Activated CD4-positive, CD25-positive, alpha-beta regulatory T cell treated with anti-CD3 and anti-CD28 coated beads, Interleukin-2, amount 50 U/mL, for 72 hours (primary cell): ENCODE results near the gene FITM2.
A peak's percentile ranks its signal among the peaks of the same experiment; 100 is the strongest.
"Not testable (repeated sequence)": the region's sequence is repeated elsewhere in the genome, so short reads cannot be mapped to it uniquely, and the experiment has no call there.

Experiments
- DNase-seq: peaks from one replicate; pipeline ENCODE4 v3.0.0; 2021

Gene FITM2

DNA sequence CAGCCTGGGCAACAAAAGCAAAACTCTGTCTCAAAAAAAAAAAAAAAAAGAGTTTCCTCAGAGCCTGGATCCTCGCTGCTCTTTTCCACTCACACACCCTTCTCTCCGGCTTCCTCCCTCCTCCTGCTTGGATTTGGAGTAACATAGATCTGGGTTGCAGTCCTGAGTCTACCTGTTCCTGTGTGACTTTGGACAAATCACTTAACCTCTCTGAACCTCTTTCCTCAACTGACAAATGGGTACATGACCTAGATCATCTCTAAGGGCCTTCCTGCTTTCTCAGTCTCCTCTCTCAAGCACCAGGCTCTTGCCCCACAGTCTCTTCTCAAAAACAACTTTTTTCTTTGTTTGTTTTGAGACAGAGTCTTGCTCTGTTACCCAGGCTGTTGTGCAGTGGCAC lies 20.2 kb upstream of the FITM2 start:
- DNase-seq = no peak

DNA sequence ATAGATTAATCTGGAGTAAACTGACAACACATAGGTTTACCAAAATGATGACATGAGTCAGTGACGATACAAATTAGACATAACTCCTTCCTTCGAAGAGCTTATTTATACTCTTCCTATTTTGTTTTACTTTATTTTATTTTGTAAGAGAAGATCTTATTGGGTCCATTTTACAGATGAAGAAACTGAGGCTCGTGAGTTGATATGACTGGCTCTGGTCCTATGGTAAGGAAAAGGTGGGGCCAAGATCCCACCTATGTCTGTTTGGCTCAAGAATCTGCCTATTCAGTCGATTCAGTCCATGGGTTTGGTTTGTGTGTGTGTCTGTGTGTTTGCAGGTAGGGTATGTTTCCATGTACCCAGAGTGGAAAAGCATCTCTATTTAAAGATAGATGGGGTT lies 17.4 kb upstream of the FITM2 start:
- no peak for DNase-seq

DNA sequence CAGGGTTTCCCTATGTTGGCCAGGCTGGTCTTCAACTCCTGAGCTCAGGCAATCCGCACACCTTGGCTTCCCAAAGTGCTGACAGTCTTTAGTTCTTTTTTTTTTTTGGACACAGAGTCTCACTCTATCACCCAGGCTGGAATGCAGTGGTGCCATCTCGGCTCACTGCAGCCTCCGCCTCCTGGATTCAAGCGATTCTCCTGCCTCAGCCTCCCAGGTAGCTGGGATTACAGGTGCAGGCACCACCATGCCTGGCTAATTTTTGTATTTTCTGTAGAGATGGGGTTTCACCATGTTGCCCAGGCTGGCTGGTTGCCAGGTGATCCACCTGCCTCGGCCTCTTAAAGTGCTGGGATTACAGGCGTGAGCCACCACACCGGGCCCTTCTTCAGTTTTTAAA lies 16.7 kb upstream of the FITM2 start:
- not testable (repeated sequence) for DNase-seq

DNA sequence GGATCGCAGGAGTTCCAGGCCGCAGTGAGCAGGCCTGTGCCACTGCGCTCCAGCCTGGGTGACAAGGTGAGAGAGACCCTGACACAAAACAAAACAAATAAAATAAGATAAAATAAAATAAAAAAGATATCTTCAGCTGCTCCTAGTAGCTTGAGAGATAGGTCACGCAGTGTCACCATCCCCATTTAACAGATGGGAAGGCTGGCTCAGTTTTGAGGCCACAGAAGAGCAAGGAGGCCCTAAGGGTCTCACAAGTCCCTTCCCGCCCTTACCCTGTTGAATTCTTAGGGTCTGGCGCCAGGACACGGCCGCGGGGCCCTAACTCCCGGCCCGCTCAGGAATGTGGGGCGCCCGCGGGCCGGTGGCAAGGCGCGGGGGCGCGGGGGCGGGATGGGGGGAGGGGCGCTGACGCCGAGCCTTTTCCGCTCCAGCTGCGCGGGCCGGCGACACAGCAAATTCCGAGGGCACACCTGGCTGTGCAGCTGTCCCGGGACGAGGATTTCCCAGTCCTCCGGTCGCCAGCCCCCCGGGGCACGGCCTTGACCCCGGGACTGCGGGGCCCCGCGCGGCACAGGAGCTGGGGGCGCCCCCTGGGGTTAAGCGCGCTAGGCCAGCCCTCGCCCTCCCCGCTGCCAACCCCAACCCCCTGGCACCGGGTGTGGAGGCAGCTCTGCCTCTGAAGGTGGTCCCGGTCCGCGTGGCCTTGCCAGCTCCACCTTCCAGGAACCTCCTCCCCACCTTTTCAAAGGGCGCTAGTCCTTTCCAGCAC lies 15.6 kb upstream of the FITM2 start:
- DNase-seq = peak; percentile 35

DNA sequence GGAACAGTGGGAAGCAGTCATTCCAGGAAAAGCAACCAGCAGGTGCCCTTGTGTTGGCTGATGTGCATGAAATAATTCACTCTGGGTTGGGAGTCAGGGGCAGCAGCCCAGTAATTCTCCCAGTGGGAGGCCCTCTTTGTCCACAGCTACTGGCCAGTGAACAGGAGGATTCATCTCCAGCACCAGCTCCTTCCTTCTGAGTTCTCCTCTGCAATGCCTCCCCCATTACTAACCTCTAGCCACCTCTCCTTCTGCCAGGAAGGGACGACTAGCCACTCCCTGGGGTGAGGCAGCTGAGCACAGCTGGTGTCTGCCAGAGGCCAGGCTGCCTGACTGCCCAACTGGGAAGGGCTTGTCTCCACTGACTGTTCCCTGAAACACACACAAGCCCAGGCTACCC lies 13.3 kb upstream of the FITM2 start:
- DNase-seq = no peak

DNA sequence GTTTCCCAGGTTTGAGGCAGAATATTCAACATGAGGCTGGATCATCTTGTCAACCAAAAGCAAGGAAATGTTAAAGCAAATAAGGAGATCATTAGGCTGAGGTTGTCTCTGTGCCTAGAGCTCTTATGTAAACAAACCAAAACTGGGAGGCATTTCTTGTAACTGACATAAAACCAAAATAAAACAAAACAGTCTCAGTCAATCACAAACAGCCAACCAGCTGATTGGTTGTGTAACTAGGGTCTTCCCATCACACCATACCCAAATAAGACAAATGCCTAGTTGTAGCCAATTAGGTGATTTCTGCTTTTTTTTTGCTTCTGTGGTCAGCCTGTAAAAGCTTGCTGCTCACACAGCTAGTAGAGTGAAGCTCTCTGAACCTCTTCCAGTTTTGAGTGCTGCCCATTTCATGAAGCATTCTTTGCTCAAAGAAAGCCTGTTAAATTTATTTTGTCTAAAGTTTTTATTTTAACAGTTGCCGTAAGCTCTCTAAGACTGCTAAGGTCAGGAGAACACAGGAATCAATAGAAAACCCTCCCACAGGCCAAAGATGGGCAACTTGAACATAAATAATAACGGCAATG lies 8.9 kb upstream of the FITM2 start:
- no peak for DNase-seq

DNA sequence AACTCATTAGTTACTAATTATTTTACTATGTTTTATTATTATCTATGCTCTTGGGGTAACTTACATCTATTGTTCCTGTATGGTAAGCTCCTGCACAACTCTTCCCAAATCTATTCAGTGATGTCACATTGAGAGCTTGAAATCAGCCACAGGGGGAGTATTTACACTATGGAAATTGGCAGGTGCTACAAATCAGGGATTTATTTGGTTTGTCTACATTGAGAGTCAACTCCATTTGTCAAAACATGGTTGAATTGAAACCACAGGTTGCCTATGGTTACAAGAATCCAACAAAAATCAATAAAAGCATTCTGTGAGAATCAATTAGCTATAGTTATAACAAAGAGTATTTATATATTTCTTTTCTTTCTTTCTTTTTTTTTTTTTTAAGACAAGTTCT lies 3.9 kb upstream of the FITM2 start:
- no peak for DNase-seq

DNA sequence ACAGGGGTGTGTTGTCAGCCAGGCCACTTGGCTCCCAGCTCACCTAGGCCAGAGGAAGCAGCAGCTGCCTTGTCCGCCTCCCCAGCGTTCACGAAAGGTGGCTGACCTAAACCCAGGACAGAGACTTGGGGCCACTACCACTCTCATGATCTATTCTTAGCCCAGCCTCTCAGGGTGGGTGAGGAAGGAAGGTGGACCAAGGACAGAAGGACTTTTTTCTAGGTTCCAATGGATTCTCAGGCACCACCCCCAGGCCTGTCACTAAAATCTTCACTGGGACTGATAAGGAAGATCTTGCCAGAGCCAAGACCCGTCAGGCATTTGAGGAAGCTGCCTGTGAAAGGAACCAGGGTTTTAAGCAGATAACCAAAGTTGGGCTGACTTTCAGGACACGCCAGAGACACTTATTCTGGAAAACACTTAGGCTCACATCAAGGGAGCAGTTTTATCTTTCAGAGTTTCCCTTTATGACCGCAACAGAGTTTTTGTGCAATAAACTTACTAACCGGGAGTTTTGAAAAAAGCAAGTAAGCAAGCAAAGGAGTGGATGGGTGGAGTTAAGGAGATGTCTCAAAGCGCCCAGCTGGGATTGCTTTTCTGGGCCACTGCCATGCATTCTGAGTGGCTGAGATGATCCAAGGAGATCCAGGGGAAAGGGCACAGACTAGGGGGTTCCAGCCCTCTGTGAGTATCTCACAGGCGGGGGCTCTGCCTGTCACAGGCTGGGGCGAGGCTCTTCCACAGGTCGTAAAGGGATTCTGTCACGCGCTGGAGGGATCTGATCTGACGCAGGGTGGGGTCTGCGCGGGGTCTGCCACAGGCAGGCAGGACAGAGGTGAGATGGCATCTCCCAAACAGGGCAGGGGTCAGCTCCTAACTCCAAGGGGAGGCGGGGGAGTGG lies 989 bp downstream of the FITM2 start:
- DNase-seq = no peak

DNA sequence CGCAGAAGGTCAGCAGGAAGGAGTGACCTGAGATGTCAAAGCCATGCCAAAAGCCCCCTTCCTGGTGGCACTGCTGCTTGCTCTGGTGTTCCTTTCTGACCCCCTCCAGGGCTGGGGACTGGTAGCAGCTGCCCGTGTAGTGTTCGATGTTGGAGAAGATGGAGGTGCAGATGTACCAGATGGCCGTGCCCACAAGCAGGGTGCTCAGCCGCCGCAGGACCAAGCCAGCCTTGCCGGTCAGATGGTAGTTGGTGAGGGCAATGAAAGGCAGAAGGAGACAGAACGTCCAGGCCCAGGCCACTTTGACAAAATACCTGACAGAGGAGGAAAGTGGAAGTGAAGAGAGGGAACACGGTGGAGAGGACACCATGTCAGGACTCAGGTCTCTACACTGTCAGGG lies 4.1 kb downstream of the FITM2 start:
- DNase-seq = no peak

DNA sequence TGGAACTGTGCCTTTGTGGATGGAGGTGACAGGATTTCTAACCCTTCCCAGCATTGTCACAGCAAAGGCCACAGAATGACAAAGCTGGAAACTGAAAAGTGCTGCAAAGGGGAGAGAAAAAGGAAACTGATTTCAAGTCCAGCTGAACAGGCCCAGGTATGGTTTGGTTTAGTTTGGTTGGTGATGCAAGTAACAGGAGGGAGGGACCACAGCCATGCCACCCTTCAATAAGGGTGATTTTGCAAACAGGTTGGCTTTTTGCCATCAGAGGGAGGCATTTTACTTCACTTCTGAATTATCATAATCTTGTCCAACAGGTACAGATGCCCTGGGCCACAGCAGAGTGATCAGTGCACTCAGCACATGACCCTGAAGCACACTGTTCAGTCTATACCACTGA lies 6.6 kb downstream of the FITM2 start:
- no peak for DNase-seq

DNA sequence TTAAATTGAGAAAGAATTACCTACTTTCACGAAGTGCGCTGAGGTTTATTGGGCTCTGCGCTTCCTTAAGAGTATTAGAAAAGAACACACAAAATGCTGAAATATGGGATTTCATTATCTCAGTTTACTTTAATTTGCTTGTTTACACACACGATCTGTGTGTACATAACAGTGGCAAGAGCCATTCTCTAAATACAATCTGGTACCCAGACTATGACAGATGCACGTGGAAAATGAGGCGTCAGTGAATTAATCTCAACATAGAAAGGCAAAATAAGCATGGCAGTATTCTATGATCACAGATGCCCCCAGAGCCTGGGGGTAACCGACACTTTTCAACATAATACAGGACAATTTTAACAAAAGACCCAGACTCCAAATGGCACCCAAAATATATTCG lies 8.3 kb downstream of the FITM2 start:
- DNase-seq = no peak

DNA sequence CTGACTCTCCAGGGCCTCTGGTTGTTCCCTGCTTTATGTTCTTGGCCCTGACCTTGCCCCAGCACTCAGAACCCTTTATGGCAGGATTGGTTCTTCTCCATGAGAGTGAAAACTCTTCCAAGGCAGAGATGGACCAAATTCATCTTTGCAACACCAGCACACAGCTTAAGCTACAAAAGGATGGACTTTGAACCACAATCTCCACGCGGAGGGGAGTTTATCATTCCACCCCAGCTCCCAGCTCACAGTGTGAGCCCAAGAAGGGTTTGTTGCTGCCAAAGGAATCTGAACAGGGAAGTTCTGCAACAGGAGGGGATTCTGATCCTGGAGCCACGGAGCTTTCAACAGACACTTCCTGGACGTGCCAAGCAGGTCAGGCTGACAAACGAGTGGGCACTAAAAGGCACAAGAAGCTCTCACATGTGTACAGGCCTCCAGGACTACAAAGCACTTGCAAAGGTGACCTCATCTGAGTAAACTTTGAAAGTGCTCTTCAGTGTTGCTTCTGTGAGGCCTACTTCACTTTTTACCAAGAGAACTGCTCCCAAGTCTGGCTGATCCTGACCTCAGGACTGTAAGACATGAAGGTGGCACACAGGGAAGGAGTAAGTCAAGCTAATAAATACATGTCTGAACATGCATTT lies 8.9 kb downstream of the FITM2 start:
- no peak for DNase-seq

DNA sequence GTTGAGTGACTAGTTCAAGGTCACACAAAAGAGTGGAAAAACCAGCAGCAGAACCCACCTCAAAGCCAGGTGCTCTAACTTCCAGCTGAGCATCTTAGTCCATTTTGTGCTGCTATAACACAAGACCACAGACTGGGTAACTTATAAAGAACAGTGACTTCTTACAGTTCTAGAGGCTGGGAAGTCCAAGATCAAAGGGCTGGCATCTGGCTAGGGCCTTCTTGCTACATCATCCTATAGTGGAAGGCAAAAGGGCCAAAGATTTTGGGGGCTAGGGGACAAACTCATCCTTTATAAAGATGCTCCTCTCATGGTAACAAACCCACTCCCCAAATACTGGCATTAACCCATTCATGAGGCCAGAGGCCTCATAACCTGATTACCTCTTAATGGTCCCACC lies 9.7 kb downstream of the FITM2 start:
- no peak for DNase-seq

DNA sequence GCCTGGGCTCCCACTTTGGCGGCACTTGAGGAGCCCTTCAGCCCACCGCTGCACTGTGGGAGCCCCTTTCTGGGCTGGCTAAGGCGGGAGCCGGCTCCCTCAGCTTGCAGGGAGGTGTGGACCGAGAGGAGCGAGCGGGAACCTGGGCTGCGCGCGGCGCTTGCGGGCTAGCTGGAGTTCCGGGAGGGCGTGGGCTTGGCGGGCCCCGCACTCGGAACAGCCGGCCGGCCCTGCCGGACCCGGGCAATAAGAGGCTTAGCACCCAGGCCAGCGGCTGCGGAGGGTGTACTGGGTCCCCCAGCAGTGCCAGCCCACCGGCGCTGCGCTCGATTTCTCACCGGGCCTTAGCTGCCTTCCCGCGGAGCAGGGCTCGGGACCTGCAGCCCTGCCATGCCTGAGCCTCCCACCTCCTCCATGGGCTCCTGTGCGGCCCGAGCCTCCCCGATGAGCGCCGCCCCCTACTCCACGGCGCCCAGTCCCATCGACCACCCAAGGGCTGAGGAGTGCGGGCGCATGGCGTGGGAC lies 11.9 kb downstream of the FITM2 start:
- DNase-seq = not testable (repeated sequence)

DNA sequence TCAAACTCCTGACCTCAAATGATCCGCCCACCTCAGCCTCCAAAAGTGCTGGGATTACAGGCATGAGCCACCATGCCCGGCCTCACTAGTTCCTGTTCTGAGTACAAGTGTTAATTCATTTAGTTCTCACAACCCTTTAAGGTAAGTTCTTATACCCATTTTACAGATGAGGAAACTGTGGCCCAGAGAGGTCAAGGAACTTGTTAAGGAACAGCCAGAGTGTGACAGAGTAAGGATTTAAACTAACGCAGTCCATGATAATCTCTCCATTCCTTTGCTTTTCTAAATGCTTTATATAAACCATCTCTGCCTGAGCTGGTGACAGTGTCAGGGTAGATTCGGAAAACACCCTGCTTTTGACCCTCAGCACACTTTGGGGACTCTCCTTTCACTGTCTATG lies 13.3 kb downstream of the FITM2 start:
- DNase-seq = no peak

DNA sequence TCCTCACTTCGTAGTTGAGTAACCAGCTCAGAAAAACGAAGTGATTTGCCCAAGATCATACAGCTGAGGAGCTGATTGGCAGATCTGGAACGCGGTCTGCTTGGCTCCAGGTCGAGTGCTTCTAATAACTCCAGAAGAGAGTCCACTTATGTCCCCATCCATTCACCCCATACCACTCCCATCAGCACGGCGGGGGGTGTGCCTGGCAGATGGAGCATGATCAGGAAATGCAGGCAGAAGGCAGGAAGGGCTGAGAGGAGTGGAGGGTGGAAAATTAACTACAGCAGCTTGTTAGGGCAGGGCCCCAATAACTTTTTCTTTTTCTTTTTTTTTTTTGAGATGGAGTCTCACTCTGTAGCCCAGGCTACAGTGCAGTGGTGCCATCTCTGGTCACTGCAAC lies 15.0 kb downstream of the FITM2 start:
- DNase-seq = no peak

DNA sequence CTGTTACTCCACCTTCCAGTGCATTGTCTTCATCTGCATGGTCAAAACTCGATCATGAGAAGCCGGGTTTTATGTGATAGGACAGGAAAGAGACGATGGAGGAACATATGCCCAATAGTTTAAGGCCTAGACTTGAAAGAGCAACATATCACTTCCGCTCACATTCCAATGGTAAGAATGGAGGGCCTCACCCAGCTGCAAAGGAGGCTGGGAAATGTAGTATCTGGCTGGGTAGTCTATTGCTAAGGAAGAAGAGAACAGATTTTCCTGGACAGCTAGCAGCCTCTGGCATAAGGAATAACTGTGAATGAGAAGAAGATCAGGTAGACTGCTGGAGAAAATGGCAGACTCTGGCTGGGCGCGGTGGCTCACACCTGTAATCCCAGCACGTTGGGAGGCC lies 19.2 kb downstream of the FITM2 start:
- no peak for DNase-seq

DNA sequence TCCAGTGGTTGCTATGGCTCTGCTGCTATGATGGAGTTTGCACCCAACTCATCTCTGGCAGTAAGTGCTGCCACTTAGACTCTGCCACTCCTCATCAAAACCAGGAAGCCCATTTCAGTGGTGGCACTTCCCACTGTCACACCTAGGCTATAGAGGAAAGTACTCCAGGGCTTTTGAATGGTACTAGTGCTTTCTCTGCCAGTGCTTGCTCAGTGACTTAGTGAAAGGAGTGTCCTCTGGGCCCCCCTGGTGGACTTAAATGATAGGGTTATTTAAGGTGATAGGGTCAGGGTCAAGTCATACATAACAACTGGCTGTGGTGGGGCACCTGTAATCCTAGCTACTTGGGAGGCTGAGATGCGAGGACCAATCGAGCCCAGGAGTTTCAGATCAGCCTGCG lies 22.8 kb downstream of the FITM2 start:
- DNase-seq = no peak

DNA sequence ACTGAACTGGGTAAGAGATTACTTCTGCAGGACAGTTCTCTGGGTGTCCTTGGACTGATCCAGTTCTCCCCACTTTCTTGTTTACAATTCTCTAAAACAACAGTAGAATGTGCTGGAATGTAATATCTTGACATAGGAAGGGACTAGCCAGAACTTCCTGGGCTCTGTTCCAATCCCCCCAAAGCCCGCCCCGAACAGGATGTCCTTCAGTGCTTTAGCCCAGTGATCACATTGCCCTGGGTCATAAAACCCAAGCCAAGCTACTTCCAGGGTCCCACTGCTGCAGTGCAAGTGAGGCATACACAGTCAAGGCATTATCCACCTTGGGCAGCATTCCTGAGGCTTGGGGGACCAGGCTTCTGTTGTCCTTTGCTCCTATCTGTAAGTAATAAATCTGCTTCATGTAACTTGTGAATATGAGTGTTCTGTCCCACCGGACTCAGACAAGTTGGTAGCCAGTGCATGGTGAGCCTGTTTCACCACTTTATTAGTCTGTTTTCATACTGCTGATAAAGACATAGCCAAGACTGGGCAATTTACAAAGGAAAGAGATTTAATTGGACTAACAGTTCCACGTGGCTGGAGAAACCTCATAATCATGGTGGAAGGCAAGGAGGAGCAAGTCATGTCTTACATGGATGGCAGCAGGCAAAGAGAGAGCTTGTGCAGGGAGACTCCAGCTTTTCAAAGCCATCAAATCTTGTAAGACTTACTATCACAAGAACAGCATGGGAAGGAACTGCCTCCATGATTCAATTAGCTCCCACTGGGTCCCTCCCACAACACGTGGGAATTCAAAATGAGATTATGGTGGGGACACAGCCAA lies 23.5 kb downstream of the FITM2 start:
- DNase-seq = no peak

DNA sequence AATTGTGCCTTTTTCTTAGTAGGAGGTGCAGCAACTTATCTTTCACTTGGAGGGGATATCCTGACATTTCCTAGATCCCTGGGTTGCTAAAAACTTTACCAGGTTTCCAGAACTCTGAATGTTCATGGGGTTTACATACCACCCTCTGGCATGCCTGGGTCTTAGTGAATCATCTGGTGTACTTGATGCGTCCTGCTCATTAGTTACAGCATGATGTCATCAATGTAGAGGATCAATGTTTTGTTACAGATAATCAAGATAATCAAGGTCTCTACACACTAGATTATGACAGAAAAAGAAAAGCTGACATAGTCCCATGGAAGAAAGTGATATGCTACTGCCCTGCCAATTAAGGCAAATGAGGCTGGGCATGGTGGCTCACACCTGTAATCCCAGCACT lies 27.0 kb downstream of the FITM2 start:
- no peak for DNase-seq

DNA sequence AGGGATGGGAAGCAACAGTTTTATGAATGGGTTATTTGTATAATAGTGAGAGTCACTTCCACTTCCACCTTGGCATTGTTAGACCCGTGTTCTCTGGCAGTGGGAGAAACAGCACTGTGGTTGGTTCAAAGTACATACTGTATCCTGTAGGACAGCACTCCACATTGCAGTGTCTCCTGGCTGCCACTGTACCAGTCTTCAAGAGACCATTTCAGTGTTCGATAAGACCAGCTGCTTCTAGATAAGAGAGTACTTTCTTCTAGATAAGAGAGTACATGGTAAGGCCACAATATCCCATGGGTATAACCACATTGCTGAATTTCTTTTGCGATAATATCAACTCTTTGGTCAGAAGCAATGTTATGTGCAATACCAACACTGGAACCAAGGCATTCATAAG lies 28.8 kb downstream of the FITM2 start:
- no peak for DNase-seq

DNA sequence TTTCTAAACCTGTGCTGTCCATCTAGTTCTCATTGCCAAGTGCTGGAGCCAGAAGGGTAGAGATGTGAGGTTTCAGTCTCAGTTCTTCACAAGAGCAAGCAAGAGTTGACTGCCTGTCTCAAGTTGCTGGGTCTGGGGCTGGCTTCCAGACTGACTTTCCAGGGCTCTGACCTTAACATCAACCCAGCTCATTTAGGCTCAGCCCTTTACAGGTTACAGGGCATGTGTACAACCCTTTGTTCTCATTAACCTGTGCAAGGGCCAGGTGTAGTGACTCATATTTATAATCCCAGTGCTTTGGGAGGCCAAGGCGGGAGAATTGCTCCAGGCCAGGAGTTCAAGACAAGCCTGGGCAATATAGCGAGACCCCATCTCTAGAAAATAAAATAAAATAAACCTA lies 30.6 kb downstream of the FITM2 start:
- DNase-seq = no peak
